GM19043 (cell line): ENCODE data around the gene KCNK5.

ENCODE experiments used
- ATAC-seq: cut with Tn5 transposase; IDR thresholded peaks from one replicate; pipeline ENCODE4 v1.9.1; 2021; ENCODE audit warnings: low read depth; ENCODE audit not compliant: unreplicated experiment

KCNK5 gene

GRCh38 chr6:39178804-39179203, 50.5 kb downstream of the KCNK5 start:
- ATAC-seq, result no peak

GRCh38 chr6:39178235-39178634, 51.0 kb downstream of the KCNK5 start:
- ATAC-seq, result no peak

GRCh38 chr6:39177130-39177529, 52.1 kb downstream of the KCNK5 start:
- ATAC-seq, result no peak

DNA sequence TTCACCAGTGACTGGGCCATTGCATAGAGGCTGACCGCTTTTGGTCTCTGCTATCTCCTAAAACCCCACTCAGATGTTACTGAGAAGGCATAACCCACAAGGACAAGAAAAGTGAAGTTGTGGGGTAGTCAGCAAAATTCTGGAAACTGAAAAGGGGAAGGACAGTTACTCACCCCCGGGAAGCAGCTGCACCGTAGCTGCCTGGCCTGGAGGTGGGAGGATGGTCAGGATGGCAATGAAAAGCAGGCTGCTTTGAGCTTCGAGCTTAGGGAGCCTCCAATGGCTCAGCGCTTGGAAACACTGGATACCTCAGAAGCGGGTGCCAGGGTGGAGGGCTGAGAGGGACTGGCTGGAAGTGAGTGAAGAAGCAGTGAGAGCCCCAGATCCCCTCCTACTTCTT, 56.0 kb downstream of the KCNK5 start:
- ATAC-seq, result no peak

DNA sequence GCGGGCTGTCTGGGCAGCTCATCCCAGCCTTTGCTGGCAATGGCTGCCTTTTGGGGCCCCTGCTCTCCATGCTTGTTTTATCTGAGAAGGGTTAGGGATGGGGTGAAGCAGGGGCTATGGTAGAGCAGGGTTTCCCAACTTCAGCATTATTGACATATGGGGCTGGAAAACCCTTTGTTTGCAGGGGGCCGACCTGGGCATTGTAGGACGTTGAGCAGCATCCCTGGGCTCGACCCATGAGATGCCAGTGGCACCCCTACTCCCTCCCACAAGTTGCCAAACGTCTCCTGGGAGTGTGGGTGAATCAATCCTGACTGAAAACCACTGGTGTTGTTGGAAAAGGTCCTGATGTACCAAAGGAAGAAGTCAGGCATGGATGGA, 56.9 kb downstream of the KCNK5 start:
- ATAC-seq, result no peak

DNA sequence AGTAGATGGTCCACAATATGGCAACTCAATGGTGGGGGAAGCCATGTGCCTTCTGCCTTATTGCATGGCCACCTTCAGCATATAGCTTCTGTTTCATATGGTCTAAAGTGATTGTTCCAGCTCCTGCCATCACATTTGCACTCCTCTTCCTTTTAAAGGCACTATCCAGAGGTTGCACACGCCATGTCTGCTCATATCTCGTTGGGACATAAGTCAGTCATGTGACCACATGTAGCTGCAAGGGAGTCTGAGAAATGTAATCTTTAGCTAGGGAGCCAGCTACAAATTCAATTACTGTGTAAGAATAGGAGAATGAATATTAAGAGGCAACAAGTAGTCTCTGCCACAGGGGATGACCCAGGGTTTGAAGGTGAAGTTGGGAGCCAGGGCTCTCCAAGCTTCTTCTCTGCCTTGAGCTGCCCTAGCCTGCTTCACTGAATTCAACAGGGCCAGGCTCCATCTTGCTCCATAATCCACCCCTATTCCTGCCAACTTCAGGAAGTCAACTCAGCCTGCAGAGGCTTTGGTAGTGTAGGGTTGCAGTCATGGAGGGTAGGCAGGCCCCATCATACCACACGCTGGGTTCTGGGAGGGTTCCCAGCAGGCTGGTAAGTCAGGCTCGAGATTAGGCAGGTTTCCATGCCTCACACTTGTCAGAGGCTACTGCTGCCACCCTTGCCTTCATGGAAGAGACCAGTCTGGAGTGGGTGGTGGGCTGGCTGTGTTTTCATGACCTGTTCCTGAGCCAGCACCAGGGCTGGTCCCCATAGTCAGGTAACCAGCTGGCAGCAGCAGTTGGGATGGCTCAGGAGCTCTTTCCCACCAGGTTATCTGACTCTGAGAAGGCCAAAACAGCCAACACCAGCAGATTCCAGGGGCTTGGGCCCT, 57.5 kb downstream of the KCNK5 start:
- no peak for ATAC-seq

DNA sequence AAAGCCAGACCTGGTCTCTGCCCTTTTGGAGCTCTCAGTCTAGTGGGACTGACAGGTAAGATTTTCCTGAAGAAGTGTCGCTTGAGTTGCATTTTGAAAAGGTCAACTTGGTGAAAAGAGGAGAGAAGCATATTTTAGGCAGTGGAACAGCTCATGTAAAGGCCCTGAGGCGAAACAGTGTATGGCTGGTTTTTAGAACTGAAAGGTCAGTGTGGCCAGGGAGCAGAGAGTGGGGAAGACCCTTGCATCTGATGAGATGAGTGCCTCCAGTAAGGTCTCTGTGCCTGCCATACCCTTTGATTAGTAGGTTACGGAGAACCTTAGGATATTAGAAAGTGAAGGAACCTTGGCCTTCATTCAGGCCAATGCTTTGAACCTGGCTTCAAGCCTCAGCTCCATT, 58.4 kb downstream of the KCNK5 start:
- ATAC-seq, result no peak

DNA sequence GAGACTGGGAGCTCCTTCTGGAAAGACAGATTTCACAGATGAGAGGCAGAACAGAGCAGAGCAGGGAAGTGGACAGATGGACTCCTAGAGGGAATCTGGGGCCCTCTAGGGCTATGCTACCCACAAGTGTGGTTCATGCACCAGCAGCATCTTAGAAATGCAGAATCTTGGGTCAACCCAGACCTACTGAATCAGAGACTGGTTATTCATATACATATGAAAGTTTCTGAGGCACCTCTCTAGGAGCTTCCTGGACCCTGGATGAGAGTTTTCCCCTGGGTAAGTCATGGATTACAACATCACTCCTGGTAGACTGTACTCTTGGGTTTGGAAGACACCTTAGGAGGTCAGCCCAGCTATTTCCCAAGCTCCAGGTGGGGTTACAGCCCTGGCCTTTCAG, 58.9 kb downstream of the KCNK5 start:
- no peak for ATAC-seq

GRCh38 chr6:39169448-39170344, 59.6 kb downstream of the KCNK5 start:
- no peak for ATAC-seq

- no peak for ATAC-seq
Measured at GRCh38 chr6:39167866-39168625, 61.2 kb downstream of the KCNK5 start.

DNA sequence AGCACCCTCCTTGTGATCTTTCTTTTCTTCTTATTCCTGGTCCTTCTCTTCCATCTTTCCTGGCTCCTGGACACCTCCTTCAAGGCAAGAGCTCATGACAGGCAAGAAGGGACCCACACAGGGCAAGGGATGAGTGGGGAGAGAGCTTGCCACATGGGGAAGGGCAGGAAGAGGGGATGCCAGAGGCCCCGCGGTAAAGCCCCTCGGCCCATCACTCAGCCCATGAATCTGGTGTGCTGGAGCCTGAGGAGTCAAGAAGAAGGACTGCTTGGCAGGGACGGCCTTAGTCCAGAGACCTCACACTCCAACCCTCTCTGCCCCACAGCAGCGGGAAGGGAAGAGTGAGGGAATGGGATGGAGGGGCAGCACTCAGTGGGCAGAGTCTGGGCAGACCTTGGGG, 62.0 kb downstream of the KCNK5 start:
- no peak for ATAC-seq

- ATAC-seq, result no peak
Measured at GRCh38 chr6:39166912-39167290, 62.4 kb downstream of the KCNK5 start.

- ATAC-seq, result no peak
Measured at GRCh38 chr6:39166189-39166911, 62.9 kb downstream of the KCNK5 start.

DNA sequence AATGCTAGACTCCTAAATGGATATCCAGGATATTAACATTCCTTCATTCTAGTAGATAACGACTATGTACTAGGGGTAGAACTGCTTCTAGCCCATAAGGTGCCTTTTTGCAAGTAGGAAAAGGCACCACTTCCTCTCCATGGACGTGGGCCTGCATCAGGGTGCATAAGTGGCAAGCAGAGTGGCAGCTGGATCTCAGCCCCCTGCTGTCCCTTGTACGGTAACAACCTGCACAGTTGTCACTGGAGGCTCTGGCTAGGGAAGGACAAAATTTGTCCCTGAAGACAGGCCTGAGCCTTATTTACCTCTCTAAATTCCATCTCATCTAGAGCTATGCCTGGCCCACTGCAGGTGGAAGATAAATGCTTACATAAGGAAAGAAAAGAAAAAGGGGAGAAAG, 71.8 kb downstream of the KCNK5 start:
- ATAC-seq, result no peak

GRCh38 chr6:39156801-39157200, 72.5 kb downstream of the KCNK5 start:
- ATAC-seq, result no peak

DNA sequence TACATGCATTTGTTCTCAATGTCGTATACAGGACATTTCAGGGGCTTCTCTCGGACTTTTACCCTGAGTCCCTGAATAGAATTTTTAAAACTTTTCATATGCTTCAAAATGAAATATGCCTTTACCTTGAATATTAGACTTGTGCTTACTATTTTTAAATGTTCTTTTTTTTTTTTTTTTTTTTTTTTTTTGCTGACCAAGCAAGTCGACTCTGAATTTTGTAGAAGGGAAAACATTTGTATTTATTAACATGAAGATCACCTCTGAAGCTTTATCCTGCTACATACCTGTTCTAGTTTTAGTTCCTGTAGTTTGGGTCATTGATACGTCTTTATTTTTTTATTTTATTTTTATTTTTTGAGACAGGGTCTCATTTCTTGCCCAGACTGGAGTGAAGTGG, 74.6 kb downstream of the KCNK5 start:
- ATAC-seq, result no peak

- ATAC-seq, result no peak
Measured at GRCh38 chr6:39153766-39154397, 75.4 kb downstream of the KCNK5 start.

DNA sequence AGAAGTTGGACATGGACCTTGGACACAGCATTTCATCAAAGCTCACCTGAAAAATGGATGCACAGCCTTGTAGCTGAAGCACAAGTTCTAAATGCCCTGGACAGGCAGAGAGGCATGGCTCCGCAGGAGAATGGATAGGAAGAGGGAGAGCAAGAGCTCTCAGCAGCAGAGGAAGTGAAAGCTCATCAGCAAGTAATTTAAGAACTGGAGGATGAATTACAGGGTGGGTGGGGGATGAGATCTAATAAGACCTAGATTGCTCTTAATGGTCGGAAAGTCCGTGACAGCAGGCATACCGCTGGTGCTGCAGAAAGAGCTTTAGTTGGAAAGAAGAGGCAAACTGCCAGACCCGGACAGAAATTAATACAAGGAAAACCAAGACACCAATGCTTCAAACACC, 77.0 kb downstream of the KCNK5 start:
- ATAC-seq, result no peak

DNA sequence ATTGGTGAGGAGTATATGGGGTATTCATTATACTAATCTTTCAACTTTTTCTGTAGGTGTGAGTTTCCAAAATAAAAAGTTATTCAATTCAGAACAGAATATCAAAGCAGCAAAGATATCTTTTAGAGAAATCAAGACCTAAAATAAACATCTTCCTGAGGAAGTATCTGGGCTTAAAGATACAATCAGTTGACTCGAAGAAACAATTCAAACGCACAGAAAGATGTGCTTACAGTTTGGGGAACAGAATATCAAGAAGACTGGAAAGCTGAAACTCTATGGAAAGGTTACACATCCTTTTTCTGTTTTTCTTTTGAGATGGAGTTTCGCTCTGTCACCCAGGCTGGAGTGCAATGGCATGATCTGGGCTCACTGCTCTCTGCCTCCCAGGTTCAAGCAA, 78.1 kb downstream of the KCNK5 start:
- ATAC-seq, result no peak
